NCI-H774 (cell line): Measurements from ENCODE around the gene COX4I2.
"Not testable (repeated sequence)": the region's sequence is repeated elsewhere in the genome, so short reads cannot be mapped to it uniquely, and the experiment has no call there.

Source experiments
- DNase-seq: peaks from one replicate; lab custom pipeline; 2025; lab: John Stamatoyannopoulos, UW

The COX4I2 gene

DNA sequence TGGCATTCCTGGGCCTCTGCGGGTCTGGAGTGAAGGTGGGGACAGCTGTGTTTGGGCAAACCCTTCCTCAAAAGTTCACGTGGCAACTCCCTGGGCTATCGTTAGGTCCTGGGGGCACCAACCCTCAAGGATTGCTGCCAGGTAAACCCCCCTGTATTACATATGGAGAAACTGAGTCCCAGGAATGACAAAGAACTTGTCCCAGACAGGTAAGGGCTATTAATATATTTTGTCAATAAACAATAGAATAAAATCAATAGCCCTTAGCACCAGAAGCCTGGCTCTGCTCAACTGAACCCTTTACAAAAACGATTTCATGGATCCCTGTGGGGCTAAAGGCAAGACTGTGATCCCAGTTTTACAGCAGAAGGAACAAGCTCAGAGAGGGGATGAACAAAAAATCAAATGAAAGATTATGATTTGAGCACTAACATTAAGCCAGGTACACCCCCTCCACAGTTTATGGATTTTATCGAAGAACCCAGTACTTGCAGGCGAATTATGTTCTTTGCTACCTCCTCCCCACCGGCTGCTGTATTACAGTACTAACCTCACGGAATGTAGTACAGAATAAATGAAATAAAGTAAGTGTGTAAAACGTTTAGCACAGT is 30.0 kb upstream of the COX4I2 start:
- no peak for DNase-seq

DNA sequence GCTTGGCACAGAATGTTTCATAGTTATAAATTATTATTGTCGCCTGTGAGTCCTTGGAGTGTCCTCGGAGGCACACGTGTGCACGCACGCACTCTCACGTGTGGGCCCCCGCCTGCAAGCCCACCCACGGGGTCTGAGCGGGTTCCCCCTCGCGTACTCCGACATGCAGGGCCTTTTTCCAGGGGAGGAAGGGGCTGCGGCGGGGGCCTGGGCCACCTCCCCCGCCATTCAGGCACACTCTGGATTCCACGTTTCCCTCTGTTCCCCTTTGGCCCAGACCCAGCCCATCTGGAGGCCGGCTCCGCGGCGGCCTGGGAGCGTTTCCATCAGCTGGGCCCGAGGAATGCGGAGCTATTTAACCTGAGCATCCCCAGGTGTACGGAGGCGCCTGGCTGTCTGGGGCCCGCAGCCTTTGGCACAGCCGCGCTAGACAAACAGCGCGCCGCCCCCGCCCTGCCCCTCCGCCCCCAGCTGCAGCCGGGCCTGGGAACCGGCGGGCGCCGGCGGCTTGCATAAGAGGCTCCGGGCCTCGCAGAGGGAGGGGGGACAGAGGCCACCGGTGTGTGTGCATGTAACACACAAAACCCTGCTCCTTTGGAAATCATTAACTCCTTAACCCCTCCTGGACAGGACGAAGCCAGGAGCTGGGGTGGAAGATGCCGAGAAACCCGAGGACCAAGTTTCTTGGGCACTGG is 29.3 kb upstream of the COX4I2 start:
- peak; percentile 85 for DNase-seq

GRCh38 chr20:31612271-31612640 is 25.5 kb upstream of the COX4I2 start:
- not testable (repeated sequence) for DNase-seq

GRCh38 chr20:31615416-31615815 is 22.3 kb upstream of the COX4I2 start:
- DNase-seq = no peak

- no peak for DNase-seq
Measured at GRCh38 chr20:31617432-31618104, 20.1 kb upstream of the COX4I2 start.

DNA sequence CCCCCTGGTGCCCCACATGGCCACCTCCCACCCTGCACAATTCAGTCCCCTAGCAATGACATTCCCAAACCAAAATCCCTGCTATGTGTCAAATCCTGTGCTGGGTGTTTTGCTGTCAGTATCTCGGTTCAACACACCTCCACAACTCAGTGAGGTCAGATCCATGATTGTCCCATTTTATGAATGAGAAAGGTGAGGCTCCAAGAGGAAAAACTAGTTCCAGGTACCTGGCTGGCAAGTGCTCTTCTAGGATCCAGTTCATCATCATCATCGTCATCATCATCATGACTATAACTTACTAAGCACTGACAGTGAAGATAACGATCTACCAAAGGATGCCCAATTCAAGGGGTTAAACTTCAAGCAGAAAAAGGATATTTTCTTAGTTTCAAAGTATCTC is 17.5 kb upstream of the COX4I2 start:
- no peak for DNase-seq

GRCh38 chr20:31623123-31623505 is 14.6 kb upstream of the COX4I2 start:
- DNase-seq = not testable (repeated sequence)

DNA sequence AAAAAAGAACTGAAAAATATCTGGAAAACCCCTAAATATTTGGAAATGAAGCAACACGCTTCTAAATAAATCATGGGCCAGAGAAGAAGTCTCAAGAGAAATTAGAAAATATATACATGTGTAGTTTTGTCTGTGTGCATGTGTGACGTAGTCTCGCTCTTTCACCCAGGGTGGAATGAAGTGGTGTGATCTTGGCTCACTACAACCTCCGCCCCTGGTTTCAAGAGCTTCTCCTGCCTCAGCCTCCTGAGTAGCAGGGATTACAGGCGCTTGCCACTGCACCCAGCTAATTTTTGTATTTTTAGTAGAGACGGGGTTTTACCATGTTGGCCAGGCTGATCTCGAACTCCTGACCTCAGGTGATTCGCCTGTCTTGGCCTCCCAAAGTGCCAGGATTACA is 11.2 kb upstream of the COX4I2 start:
- not testable (repeated sequence) for DNase-seq

GRCh38 chr20:31628057-31628456 is 9.7 kb upstream of the COX4I2 start:
- not testable (repeated sequence) for DNase-seq

DNA sequence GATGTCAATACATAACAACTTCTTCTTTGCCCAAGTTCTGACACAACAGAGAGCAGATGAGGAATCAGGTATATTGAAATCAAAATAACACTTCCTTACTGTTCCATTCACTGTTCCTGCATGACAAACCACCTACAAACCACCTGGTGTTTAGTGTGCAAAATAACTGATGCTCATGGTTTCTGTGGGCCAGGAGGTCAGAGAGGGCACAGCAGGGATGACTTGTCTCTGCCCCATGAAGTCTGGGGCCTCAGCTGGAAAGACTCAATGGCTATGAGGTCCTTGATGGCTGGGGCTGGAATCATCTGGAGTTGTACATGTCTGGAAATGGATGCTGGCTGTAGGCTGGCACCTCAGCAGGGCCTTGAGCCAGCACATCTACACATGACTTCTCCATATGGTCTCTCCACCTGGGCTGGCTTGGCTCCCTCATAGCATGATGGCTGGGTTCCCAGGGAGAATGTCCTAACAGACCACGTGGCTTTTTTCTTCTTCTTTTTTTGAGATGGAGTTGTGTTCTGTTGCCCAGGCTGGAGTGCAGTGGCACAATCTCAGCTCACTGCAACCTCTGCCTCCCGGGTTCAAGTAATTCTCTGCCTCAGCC is 7.4 kb upstream of the COX4I2 start:
- DNase-seq = no peak

- DNase-seq = no peak
Measured at GRCh38 chr20:31632548-31633338, 5.0 kb upstream of the COX4I2 start.

GRCh38 chr20:31633339-31633914 is 4.3 kb upstream of the COX4I2 start:
- DNase-seq = no peak

DNA sequence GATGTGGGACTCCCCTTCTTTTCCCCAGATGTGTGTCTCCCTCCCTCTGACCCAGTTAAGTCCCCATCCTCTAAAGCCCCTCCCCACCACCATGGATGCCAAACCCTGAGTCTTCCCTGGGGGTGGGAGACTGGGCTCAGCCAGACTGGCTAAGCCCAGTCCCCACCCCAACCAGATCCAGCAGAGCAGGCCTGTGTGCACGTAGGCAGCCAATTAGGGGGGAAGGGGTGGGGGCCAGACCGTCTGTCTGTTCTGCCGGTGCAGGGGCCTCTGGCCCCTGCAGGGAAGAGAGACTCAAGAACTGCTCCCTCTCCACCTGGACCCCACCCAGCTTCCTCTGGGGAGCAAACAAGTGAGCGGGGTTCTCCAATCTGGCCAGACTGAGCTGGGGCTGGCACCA is 605 bp downstream of the COX4I2 start:
- DNase-seq = no peak

DNA sequence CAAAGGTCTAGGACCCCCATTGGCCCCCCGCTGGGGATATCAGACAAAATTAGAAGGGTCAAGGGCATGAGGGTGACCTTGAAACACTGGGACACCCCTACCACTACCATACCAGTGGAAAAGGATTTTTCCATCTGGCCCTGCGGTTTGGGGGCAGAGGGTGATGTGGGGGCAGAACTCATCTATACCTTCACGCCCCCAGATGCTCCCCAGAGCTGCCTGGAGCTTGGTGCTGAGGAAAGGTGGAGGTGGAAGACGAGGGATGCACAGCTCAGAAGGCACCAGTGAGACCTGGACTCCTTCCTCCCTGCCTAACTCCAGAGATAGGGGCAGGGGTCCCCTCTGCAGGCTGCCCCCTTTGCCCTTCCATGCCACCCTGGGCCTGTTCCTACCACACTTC is 1.1 kb downstream of the COX4I2 start:
- DNase-seq = no peak

DNA sequence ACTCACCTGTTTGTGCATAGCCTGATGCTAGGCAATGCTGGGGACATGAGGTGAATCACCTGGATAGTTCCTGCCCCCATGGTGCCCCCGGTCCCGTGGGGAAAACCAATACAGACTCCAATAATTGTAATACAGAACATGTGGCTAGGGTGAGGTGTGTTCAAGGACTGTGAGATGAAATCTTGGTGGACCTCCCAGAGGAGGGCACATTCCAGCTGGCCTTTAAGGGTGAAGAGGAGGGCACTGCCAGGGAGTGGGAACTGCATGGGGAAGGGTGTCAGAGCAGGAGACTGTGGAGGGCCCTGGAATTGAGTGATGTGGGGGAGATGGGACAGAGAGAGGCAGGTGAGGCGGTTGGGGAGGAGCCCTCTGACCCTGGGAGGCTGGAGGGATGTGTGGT is 2.5 kb downstream of the COX4I2 start:
- DNase-seq = no peak

- no peak for DNase-seq
Measured at GRCh38 chr20:31641391-31641790, 3.7 kb downstream of the COX4I2 start.

- no peak for DNase-seq
Measured at GRCh38 chr20:31642837-31643236, 5.1 kb downstream of the COX4I2 start.

GRCh38 chr20:31643522-31643921 is 5.8 kb downstream of the COX4I2 start:
- no peak for DNase-seq

DNA sequence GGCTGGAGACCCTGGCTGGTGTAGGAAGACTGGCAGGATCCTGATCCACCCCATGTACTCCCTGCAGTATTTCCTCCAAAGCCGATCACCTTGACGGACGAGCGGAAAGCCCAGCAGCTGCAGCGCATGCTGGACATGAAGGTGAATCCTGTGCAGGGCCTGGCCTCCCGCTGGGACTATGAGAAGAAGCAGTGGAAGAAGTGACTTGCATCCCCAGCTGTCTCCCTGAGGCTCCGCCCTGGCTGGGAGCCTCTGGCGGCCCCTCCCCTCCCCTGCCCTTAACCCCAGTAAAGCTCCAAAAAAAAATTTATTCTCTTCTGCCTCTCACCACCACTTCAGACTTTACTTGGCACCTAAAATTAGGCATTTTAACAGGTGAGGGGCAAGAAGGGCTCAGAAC is 7.0 kb downstream of the COX4I2 start:
- DNase-seq = no peak

DNA sequence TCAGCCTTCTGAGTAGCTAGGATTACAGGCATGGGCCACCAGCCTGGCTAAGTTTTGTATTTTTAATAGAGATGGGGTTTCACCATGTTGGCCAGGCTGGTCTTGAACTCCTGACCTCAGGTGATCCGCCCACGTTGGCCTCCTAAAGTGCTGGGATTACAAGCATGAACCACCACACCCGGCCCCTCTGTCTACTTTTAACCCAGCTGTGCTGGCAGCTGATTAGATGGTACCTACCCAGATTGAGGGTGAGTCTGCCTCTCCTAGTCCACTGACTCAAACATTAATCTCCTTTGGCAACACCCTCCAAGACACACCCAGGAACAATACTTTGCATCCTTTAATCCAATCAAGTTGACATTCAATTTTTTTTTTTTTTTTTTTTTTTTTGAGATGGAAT is 10.4 kb downstream of the COX4I2 start:
- DNase-seq = not testable (repeated sequence)

DNA sequence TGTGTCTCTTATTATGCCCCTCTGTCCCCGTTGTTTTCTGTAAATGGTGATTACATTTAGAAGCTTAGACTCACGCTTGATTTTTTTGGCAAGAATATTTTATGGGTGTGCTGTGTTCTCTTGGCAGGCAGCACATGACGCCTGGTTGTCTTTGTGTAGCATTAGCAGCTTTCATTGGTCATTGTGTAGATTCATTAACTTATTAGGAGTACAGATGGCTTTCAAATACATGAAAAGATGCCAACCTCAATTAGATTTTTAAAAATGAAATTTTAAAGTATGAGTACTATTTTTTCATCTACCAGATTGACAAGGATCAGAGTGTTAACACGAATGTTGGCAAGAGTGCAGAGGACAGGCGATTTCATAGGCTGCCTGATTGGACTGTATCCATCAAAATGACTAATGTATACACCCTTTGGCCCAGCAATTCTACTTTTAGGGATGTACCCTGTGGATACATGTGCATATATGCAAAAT is 15.2 kb downstream of the COX4I2 start:
- no peak for DNase-seq

- no peak for DNase-seq
Measured at GRCh38 chr20:31653561-31653960, 15.8 kb downstream of the COX4I2 start.
